HepG2 (cell line): ENCODE data around the gene FIGNL1. TPM values are rescaled to one million over a fixed set of nuclear protein-coding genes. Genes with fewer than 3 reads are reported as not detected.

ENCODE experiments used
- ATAC-seq: fragments of 200-7000 bp; cut with Tn5 transposase; 3 replicates; pipeline ENCODE4 v1.9.1; 2020; ENCODE audit warnings: mild to moderate bottlenecking, moderate library complexity
- BruUV-seq: library from RNA; stranded (reverse); fragments of 400-500 nt; replicated peaks from 2 replicates; lab custom pipeline; 2021; lab: Mats Ljungman, UMichigan
- CTCF ChIA-PET: fragments of 300-600 bp; formaldehyde crosslinking; extraction: SDS; loops from one replicate; lab custom pipeline; 2021; ENCODE audit warnings: low total read pairs, inconsistent platforms, low intra/inter-chr PET ratio; lab: Yijun Ruan, JAX
- POLR2A ChIA-PET: fragments of 350-600 bp; sonication (Branson Sonifier 250); formaldehyde crosslinking; loops from one replicate; lab custom pipeline; 2020; ENCODE audit warnings: antibody characterized with exemption, inconsistent platforms; lab: Yijun Ruan, JAX
- DNase-seq: peaks from one replicate; pipeline ENCODE4 v3.0.0-alpha.2; 2015; ENCODE audit warnings: low spot score
- FAIRE-seq: peaks from 3 replicates; lab custom pipeline; 2011; peaks lifted over from hg19 to GRCh38; lab: Jason Lieb, UNC
- H2AFZ ChIP-seq: one replicate; pipeline ENCODE4 v1.6.1; 2011; ENCODE audit warnings: low read length, inconsistent platforms
- H3K27ac ChIP-seq: fragments of 300-600 bp; 3 replicates; pipeline ENCODE4 v1.8.0; 2011; ENCODE audit warnings: mixed run types, mild to moderate bottlenecking, mixed read lengths, low read length, inconsistent platforms; ENCODE audit not compliant: insufficient read depth; ENCODE audit errors: extremely low read length
- H3K27me3 ChIP-seq, 2 experiments: fragments of 200-600 bp in 1 of 2; 2 replicates in 1 of 2; 3 replicates in 1 of 2; pipeline versions ENCODE4 v1.6.0 to v1.8.0; 2011; ENCODE audit warnings: low read length in 2 of 2, mild to moderate bottlenecking in 2 of 2, moderate library complexity in 2 of 2, inconsistent platforms in 1 of 2; ENCODE audit not compliant: insufficient read depth in 2 of 2, control insufficient read depth in 1 of 2
- H3K36me3 ChIP-seq, 2 experiments: fragments of 200-600 bp in 1 of 2; replicated peaks in 1 of 2; 2 replicates in 1 of 2; 3 replicates in 1 of 2; pipeline versions ENCODE4 v1.5.1 to v1.8.0; 2011; ENCODE audit warnings: low read length in 2 of 2, inconsistent platforms in 1 of 2; ENCODE audit not compliant: insufficient read depth in 2 of 2, control insufficient read depth in 1 of 2
- H3K4me1 ChIP-seq: 2 replicates; pipeline ENCODE4 v1.5.1; 2012; ENCODE audit warnings: low read length, inconsistent platforms; ENCODE audit not compliant: insufficient read depth
- H3K4me2 ChIP-seq: 2 replicates; pipeline ENCODE4 v1.6.0; 2011; ENCODE audit warnings: low read depth, low read length, inconsistent platforms
- H3K4me3 ChIP-seq, 3 experiments: fragments of 200-600 bp in 1 of 3; sonication (generic), shearing (Covaris generic) in 1 of 3; replicated peaks in 1 of 3; 2 replicates each; pipeline ENCODE4 v1.5.1; 2011 to 2016; ENCODE audit warnings: low read length in 3 of 3, inconsistent platforms in 2 of 3, low read depth in 2 of 3, mild to moderate bottlenecking in 2 of 3, control low read depth in 1 of 3, mixed read lengths in 1 of 3; ENCODE audit not compliant: insufficient read depth in 1 of 3
- H3K79me2 ChIP-seq: one replicate; pipeline ENCODE4 v1.6.1; 2011; ENCODE audit warnings: low read length, inconsistent platforms; ENCODE audit not compliant: insufficient read depth
- H3K9ac ChIP-seq: 2 replicates; pipeline ENCODE4 v1.6.0; 2011; ENCODE audit warnings: mild to moderate bottlenecking, low read depth, low read length, inconsistent platforms; ENCODE audit not compliant: insufficient read depth
- H3K9me3 ChIP-seq: 2 replicates; pipeline ENCODE4 v1.5.1; 2012; ENCODE audit warnings: mild to moderate bottlenecking, low read length
- H4K20me1 ChIP-seq: 2 replicates; pipeline ENCODE4 v1.6.0; 2011; ENCODE audit warnings: inconsistent platforms, mild to moderate bottlenecking, low read length, moderate library complexity; ENCODE audit not compliant: insufficient read depth
- ELK4 ChIP-seq: sonication (generic); formaldehyde crosslinking; IDR thresholded peaks from 2 replicates; pipeline ENCODE4 v1.9.0; 2021; ENCODE audit warnings: missing genetic modification reagents, borderline replicate concordance
- FOXO1 ChIP-seq: sonication (generic); formaldehyde crosslinking; IDR thresholded peaks from 2 replicates; pipeline ENCODE4 v1.4.0; 2020; ENCODE audit warnings: missing genetic modification reagents
- GLI4 ChIP-seq: sonication (generic); formaldehyde crosslinking; IDR thresholded peaks from 2 replicates; pipeline ENCODE4 v1.5.1; 2020; ENCODE audit warnings: missing genetic modification reagents, mild to moderate bottlenecking, moderate library complexity, borderline replicate concordance
- HMGXB4 ChIP-seq, 2 experiments: sonication (generic) in 1 of 2; formaldehyde crosslinking in 1 of 2; IDR thresholded peaks; 2 replicates each; pipeline versions ENCODE4 v1.4.0 to v1.6.1; 2018 to 2020; ENCODE audit warnings: missing genetic modification reagents in 2 of 2, borderline replicate concordance in 1 of 2, low read depth in 1 of 2, mild to moderate bottlenecking in 1 of 2, missing biosample characterization in 1 of 2
- HNRNPUL1 ChIP-seq: fragments of 200-400 bp; formaldehyde crosslinking; IDR thresholded peaks from 2 replicates; pipeline ENCODE4 v1.6.1; 2017; ENCODE audit warnings: low read depth, mild to moderate bottlenecking, low read length, moderate library complexity
- PAX8 ChIP-seq: sonication (generic); formaldehyde crosslinking; IDR thresholded peaks from 2 replicates; pipeline ENCODE4 v1.8.0; 2022; ENCODE audit warnings: mild to moderate bottlenecking, missing genetic modification reagents, borderline replicate concordance
- ZFP90 ChIP-seq: sonication (generic); formaldehyde crosslinking; IDR thresholded peaks from 2 replicates; pipeline ENCODE4 v1.8.0; 2022; ENCODE audit warnings: missing genetic modification reagents, mild to moderate bottlenecking, inconsistent platforms, borderline replicate concordance
- WGBS: methylation state at CpG from one replicate; pipeline ENCODE4 v1.1.6; 2017; ENCODE audit warnings: low lambda C conversion rate; 5-methylcytosine and 5-hydroxymethylcytosine counted together
- in situ Hi-C: cut with HindIII; loops from 2 replicates; pipeline ENCODE4 v1.10.0; 2017; ENCODE audit warnings: low pct_unique_long_range_greater_than_20kb; ENCODE audit not compliant: extremely low pct_ligation_motif_present
- intact Hi-C: fragments of 100-400 bp; cut with micrococcal nuclease; formaldehyde crosslinking; loops from one replicate; pipeline ENCODE4 v1.10.0; 2022; ENCODE audit not compliant: unreplicated experiment
- polyA plus RNA-seq, 8 experiments: library from polyadenylated mRNA; depleted of rRNA in 3 of 8; stranded (reverse) in 7 of 8; unstranded in 1 of 8; fragments of >200 nt; fragmentation: Illumina TruSeq in 4 of 8; extraction: Trizol in 4 of 8; gene quantifications; 2 replicates each; pipeline versions ENCODE4 v1.2.1 to v1.2.3, GENCODE V29; 2011 to 2016; ENCODE audit warnings: low read depth in 4 of 8, missing spikeins in 1 of 8, mixed read lengths in 1 of 8; ENCODE audit not compliant: insufficient read depth in 1 of 8
- total RNA-seq, 5 experiments: library from RNA; depleted of rRNA; stranded (reverse); fragments of >200 nt; fragmentation: Illumina TruSeq; extraction: Trizol; gene quantifications; 2 replicates each; pipeline ENCODE4 v1.2.3, GENCODE V29; 2016; ENCODE audit warnings: low read depth in 1 of 5
- TF ChIP-seq, protein P1 (sequence below): sonication (generic); formaldehyde crosslinking; IDR thresholded peaks from 2 replicates; pipeline ENCODE4 v1.4.0; 2020; ENCODE audit warnings: missing genetic modification reagents

Gene FIGNL1
- total and polyA plus RNA-seq, 2 of the 13 experiments (the other 11 are each of a cell fraction or from before 2014, with no cell fraction given) = 4.0 to 20.9 TPM

- Histone ChIP-seq H2AFZ (no peak overlapping the region), H3K9me3 (no peaks in the 10 kb centered on the region), H3K79me2 (no peaks in the 10 kb centered on the region), H3K36me3 (peaks cover 12 to 17% of the 10 kb centered on the region in 2 experiments; a peak in 3 of 5 replicates), H3K4me1 (no peaks in the 10 kb centered on the region), H3K4me2 (no peak overlapping the region), H3K27ac (no peak overlapping the region), H4K20me1 (no peaks in the 10 kb centered on the region)
- DNase-seq (no peak), ATAC-seq (no peak)
- in situ Hi-C loops = no loop called here
- BruUV-seq = no TSS peak
- ChIA-PET POLR2A (no interaction called here), CTCF (no interaction called here)
- TF ChIP-seq ELK4 (no peak), GLI4 (CRISPR knock-in tag) (no peak), PAX8 (no peak)
- TF ChIP-seq, all 625 proteins: peak for 0
- intact Hi-C loops = no loop called here
- Histone ChIP-seq H3K9ac (no peak overlapping the region), H3K27me3 (no peaks in the 10 kb centered on the region), H3K4me3 (no peak overlapping the region)
- WGBS = 96% methylated on average over 4 of the region's 6 CpGs
- no peak for FAIRE-seq
Observed at GRCh38 chr7:50499092-50499491, 48.9 kb upstream of the FIGNL1 start.

GRCh38 chr7:50497968-50498367 lies 47.8 kb upstream of the FIGNL1 start:
- FAIRE-seq (no peak), DNase-seq (no peak), ATAC-seq (no peak)
- 98% methylated on average over 5 of the region's 5 CpGs for WGBS
- H3K4me2 ChIP-seq = no peak overlapping the region
- H3K4me1 ChIP-seq = no peaks in the 10 kb centered on the region
- H3K27ac ChIP-seq = no peak overlapping the region
- H2AFZ ChIP-seq = no peak overlapping the region
- POLR2A ChIA-PET = no interaction called here
- H3K36me3 ChIP-seq = peaks cover 10 to 15% of the 10 kb centered on the region in 2 experiments; a peak in 3 of 5 replicates
- H3K9me3 ChIP-seq = no peaks in the 10 kb centered on the region
- CTCF ChIA-PET = no interaction called here
- intact Hi-C loops = no loop called here
- no peaks in the 10 kb centered on the region for H3K27me3 ChIP-seq
- no TSS peak for BruUV-seq
- no peak overlapping the region for H3K9ac ChIP-seq
- H3K4me3 ChIP-seq = no peak overlapping the region
- no peaks in the 10 kb centered on the region for H4K20me1 ChIP-seq
- no peak for TF ChIP-seq FOXO1
- no peak for TF ChIP-seq HNRNPUL1
- TF ChIP-seq HMGXB4 (CRISPR knock-in tag; IDR thresholded peaks at IDR 0.05; ENCODE audit: borderline replicate concordance in 1 of 2, low read depth in 1 of 2) = no peak
- TF ChIP-seq ZFP90 (CRISPR knock-in tag) = no peak
- TF ChIP-seq, protein P1, sequence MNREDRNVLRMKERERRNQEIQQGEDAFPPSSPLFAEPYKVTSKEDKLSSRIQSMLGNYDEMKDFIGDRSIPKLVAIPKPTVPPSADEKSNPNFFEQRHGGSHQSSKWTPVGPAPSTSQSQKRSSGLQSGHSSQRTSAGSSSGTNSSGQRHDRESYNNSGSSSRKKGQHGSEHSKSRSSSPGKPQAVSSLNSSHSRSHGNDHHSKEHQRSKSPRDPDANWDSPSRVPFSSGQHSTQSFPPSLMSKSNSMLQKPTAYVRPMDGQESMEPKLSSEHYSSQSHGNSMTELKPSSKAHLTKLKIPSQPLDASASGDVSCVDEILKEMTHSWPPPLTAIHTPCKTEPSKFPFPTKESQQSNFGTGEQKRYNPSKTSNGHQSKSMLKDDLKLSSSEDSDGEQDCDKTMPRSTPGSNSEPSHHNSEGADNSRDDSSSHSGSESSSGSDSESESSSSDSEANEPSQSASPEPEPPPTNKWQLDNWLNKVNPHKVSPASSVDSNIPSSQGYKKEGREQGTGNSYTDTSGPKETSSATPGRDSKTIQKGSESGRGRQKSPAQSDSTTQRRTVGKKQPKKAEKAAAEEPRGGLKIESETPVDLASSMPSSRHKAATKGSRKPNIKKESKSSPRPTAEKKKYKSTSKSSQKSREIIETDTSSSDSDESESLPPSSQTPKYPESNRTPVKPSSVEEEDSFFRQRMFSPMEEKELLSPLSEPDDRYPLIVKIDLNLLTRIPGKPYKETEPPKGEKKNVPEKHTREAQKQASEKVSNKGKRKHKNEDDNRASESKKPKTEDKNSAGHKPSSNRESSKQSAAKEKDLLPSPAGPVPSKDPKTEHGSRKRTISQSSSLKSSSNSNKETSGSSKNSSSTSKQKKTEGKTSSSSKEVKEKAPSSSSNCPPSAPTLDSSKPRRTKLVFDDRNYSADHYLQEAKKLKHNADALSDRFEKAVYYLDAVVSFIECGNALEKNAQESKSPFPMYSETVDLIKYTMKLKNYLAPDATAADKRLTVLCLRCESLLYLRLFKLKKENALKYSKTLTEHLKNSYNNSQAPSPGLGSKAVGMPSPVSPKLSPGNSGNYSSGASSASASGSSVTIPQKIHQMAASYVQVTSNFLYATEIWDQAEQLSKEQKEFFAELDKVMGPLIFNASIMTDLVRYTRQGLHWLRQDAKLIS (CRISPR knock-in tag) = no peak
- in situ Hi-C loops = no loop called here
- no peaks in the 10 kb centered on the region for H3K79me2 ChIP-seq
